Naive B cell (primary cell): ENCODE results near the gene MCTP2. TPM values are rescaled to one million over a fixed set of nuclear protein-coding genes. Genes with fewer than 3 reads are reported as not detected.
"Not testable (repeated sequence)": the region's sequence is repeated elsewhere in the genome, so short reads cannot be mapped to it uniquely, and the experiment has no call there.

Experiments used
- ATAC-seq, 2 donors: fragments of 150-1000 bp; cut with Tn5 transposase; 2 replicates each; pipeline ENCODE4 v1.10.0; 2021; ENCODE audit warnings: low read depth in 2 of 2, mild to moderate bottlenecking in 2 of 2, moderate library complexity in 2 of 2
- DNase-seq: peaks from one replicate; pipeline ENCODE4 v3.0.0; 2022
- H3K27ac Mint-ChIP-seq, 6 donors: one replicate each; pipeline ENCODE4 v1.8.0; 2020 to 2022; ENCODE audit warnings: mild to moderate bottlenecking in 6 of 6, mixed read lengths in 6 of 6, moderate library complexity in 5 of 6, inconsistent platforms in 2 of 6
- H3K27me3 Mint-ChIP-seq, 3 donors: one replicate each; pipeline ENCODE4 v1.8.0; 2021 to 2022; ENCODE audit warnings: mixed read lengths in 3 of 3, mild to moderate bottlenecking in 1 of 3
- H3K36me3 Mint-ChIP-seq, 2 donors: one replicate each; pipeline ENCODE4 v1.8.0; 2020 to 2022; ENCODE audit warnings: mixed read lengths in 2 of 2, inconsistent platforms in 1 of 2, mild to moderate bottlenecking in 1 of 2
- H3K4me1 Mint-ChIP-seq, 3 donors: one replicate each; pipeline ENCODE4 v1.8.0; 2020 to 2022; ENCODE audit warnings: mixed read lengths in 3 of 3, inconsistent platforms in 1 of 3, mild to moderate bottlenecking in 1 of 3, moderate library complexity in 1 of 3
- H3K4me3 Mint-ChIP-seq, 8 donors: one replicate each; pipeline ENCODE4 v1.8.0; 2020 to 2022; ENCODE audit warnings: mild to moderate bottlenecking in 8 of 8, mixed read lengths in 8 of 8, moderate library complexity in 8 of 8, inconsistent platforms in 2 of 8
- H3K9me3 Mint-ChIP-seq, 7 donors: one replicate each; pipeline ENCODE4 v1.8.0; 2020 to 2022; ENCODE audit warnings: mixed read lengths in 7 of 7, mild to moderate bottlenecking in 5 of 7, inconsistent platforms in 2 of 7, moderate library complexity in 1 of 7
- polyA plus RNA-seq, 6 donors: library from polyadenylated mRNA; unstranded; fragments of 300-500 nt; fragmentation: Illumina TruSeq; gene quantifications; one replicate each; pipeline ENCODE4 v1.2.3, GENCODE V29; 2021; ENCODE audit warnings: low read depth in 6 of 6

MCTP2 gene
- polyA plus RNA-seq, 6 donors from 2014 or later, result 12.7 to 30.5 (median 17.5) TPM

- peak overlapping the region in 5 of 6 donors; percentile 6 to 78 (median 63) for H3K27ac Mint-ChIP-seq
- ATAC-seq, result no peak
- H3K4me1 Mint-ChIP-seq, result peaks cover 42 to 70% (median 56%) of the 10 kb centered on the region in 3 donors
- H3K9me3 Mint-ChIP-seq, result no peaks in the 10 kb centered on the region
- H3K27me3 Mint-ChIP-seq, result no peaks in the 10 kb centered on the region
- no peak for DNase-seq
- H3K4me3 Mint-ChIP-seq, result no peak overlapping the region
- H3K36me3 Mint-ChIP-seq, result no peaks in the 10 kb centered on the region
These were observed 9.1 kb downstream of the MCTP2 start for GRCh38 chr15:94240480-94240879.

GRCh38 chr15:94242257-94242656 lies 10.9 kb downstream of the MCTP2 start:
- Mint-ChIP-seq H3K36me3 (no peaks in the 10 kb centered on the region), H3K27ac (peak overlapping the region in 2 of 6 donors; percentile 22 to 76), H3K4me1 (peaks cover 43 to 62% (median 51%) of the 10 kb centered on the region in 3 donors), H3K27me3 (no peaks in the 10 kb centered on the region), H3K4me3 (no peak overlapping the region), H3K9me3 (no peaks in the 10 kb centered on the region)
- ATAC-seq (no peak), DNase-seq (no peak)

- H3K4me1 Mint-ChIP-seq, result peaks cover 44 to 60% (median 50%) of the 10 kb centered on the region in 3 donors
- H3K9me3 Mint-ChIP-seq, H3K36me3 Mint-ChIP-seq: not testable (repeated sequence)
These were observed 11.6 kb downstream of the MCTP2 start for GRCh38 chr15:94243003-94243402.

GRCh38 chr15:94243418-94243817 lies 12.1 kb downstream of the MCTP2 start:
- Mint-ChIP-seq H3K27me3 (no peaks in the 10 kb centered on the region), H3K36me3 (no peaks in the 10 kb centered on the region), H3K9me3 (no peaks in the 10 kb centered on the region), H3K4me1 (peaks cover 47 to 60% (median 52%) of the 10 kb centered on the region in 3 donors), H3K4me3 (no peak overlapping the region), H3K27ac (no peak overlapping the region)
- ATAC-seq, result no peak
- DNase-seq, result no peak

More at GRCh38 chr15:94243003-94243402, 11.6 kb downstream of the MCTP2 start:
- DNase-seq, H3K27me3 Mint-ChIP-seq, H3K4me3 Mint-ChIP-seq, H3K27ac Mint-ChIP-seq, ATAC-seq: not testable (repeated sequence)

- no peaks in the 10 kb centered on the region for H3K36me3 Mint-ChIP-seq
- H3K4me1 Mint-ChIP-seq, result peaks cover 45 to 58% (median 52%) of the 10 kb centered on the region in 3 donors
- no peak for ATAC-seq
- no peaks in the 10 kb centered on the region for H3K9me3 Mint-ChIP-seq
- H3K27ac Mint-ChIP-seq, result peak overlapping the region in 3 of 6 donors; percentile 14 to 54 (median 49)
- no peak for DNase-seq
- no peak overlapping the region for H3K4me3 Mint-ChIP-seq
- H3K27me3 Mint-ChIP-seq, result no peaks in the 10 kb centered on the region
These were observed 14.7 kb downstream of the MCTP2 start for GRCh38 chr15:94246016-94246415.

GRCh38 chr15:94247789-94248638 lies 16.7 kb downstream of the MCTP2 start:
- no peaks in the 10 kb centered on the region for H3K27me3 Mint-ChIP-seq
- peak overlapping the region in 4 of 6 donors; percentile 12 to 52 (median 18) for H3K27ac Mint-ChIP-seq
- H3K9me3 Mint-ChIP-seq, result no peaks in the 10 kb centered on the region
- ATAC-seq (no peak), DNase-seq (no peak)
- no peaks in the 10 kb centered on the region for H3K36me3 Mint-ChIP-seq
- H3K4me3 Mint-ChIP-seq, result no peak overlapping the region
- H3K4me1 Mint-ChIP-seq, result peaks cover 50 to 59% (median 58%) of the 10 kb centered on the region in 3 donors

- Mint-ChIP-seq H3K4me3 (no peak overlapping the region), H3K4me1 (peaks cover 73 to 82% (median 81%) of the 10 kb centered on the region in 3 donors), H3K27ac (peak overlapping the region in 3 of 6 donors; percentile 44 to 83 (median 48)), H3K36me3 (no peaks in the 10 kb centered on the region), H3K27me3 (no peaks in the 10 kb centered on the region), H3K9me3 (no peaks in the 10 kb centered on the region)
- DNase-seq (no peak), ATAC-seq (no peak)
These were observed 19.4 kb downstream of the MCTP2 start for GRCh38 chr15:94250801-94251200.

GRCh38 chr15:94252223-94252766 lies 20.9 kb downstream of the MCTP2 start:
- Mint-ChIP-seq H3K4me1 (peaks cover 72 to 86% (median 83%) of the 10 kb centered on the region in 3 donors), H3K27ac (peak overlapping the region in 2 of 6 donors; percentile 44 to 81), H3K36me3 (no peaks in the 10 kb centered on the region), H3K9me3 (no peaks in the 10 kb centered on the region), H3K4me3 (no peak overlapping the region), H3K27me3 (no peaks in the 10 kb centered on the region)
- ATAC-seq (no peak), DNase-seq (no peak)

GRCh38 chr15:94252906-94253491 lies 21.6 kb downstream of the MCTP2 start:
- ATAC-seq (no peak), DNase-seq (no peak)
- Mint-ChIP-seq H3K27me3 (no peaks in the 10 kb centered on the region), H3K4me1 (peaks cover 66 to 88% (median 83%) of the 10 kb centered on the region in 3 donors), H3K4me3 (peak overlapping the region in 6 of 8 donors; percentile 17 to 57 (median 29)), H3K9me3 (no peaks in the 10 kb centered on the region), H3K36me3 (no peaks in the 10 kb centered on the region), H3K27ac (peak overlapping the region; percentile 14 to 81 (median 58))

GRCh38 chr15:94253742-94254141 lies 22.4 kb downstream of the MCTP2 start:
- peak overlapping the region in 7 of 8 donors; percentile 0 to 57 (median 17) for H3K4me3 Mint-ChIP-seq
- H3K9me3 Mint-ChIP-seq, result no peaks in the 10 kb centered on the region
- peak overlapping the region; percentile 14 to 87 (median 58) for H3K27ac Mint-ChIP-seq
- ATAC-seq (peak; percentile 59 to 63), DNase-seq (no peak)
- peaks cover 65 to 89% (median 83%) of the 10 kb centered on the region in 3 donors for H3K4me1 Mint-ChIP-seq
- no peaks in the 10 kb centered on the region for H3K36me3 Mint-ChIP-seq
- H3K27me3 Mint-ChIP-seq, result no peaks in the 10 kb centered on the region

GRCh38 chr15:94255540-94255939 lies 24.2 kb downstream of the MCTP2 start:
- peak overlapping the region in 4 of 8 donors; percentile 3 to 37 (median 27) for H3K4me3 Mint-ChIP-seq
- H3K9me3 Mint-ChIP-seq, result no peaks in the 10 kb centered on the region
- H3K36me3 Mint-ChIP-seq, result no peaks in the 10 kb centered on the region
- DNase-seq, result no peak
- H3K27ac Mint-ChIP-seq, result peak overlapping the region in 4 of 6 donors; percentile 27 to 81 (median 64)
- no peaks in the 10 kb centered on the region for H3K27me3 Mint-ChIP-seq
- peaks cover 74 to 91% (median 88%) of the 10 kb centered on the region in 3 donors for H3K4me1 Mint-ChIP-seq
- ATAC-seq, result no peak

GRCh38 chr15:94256511-94256910 lies 25.1 kb downstream of the MCTP2 start:
- no peaks in the 10 kb centered on the region for H3K27me3 Mint-ChIP-seq
- no peaks in the 10 kb centered on the region for H3K36me3 Mint-ChIP-seq
- H3K4me1 Mint-ChIP-seq, result peaks cover 75 to 92% (median 90%) of the 10 kb centered on the region in 3 donors
- no peaks in the 10 kb centered on the region for H3K9me3 Mint-ChIP-seq
- peak overlapping the region; percentile 81 to 98 (median 94) for H3K27ac Mint-ChIP-seq
- no peak for DNase-seq
- ATAC-seq, result peak in 1 of 2 donors; percentile 8
- peak overlapping the region in 7 of 8 donors; percentile 12 to 89 (median 55) for H3K4me3 Mint-ChIP-seq

GRCh38 chr15:94257776-94258175 lies 26.4 kb downstream of the MCTP2 start:
- H3K36me3 Mint-ChIP-seq, H3K9me3 Mint-ChIP-seq, H3K27me3 Mint-ChIP-seq, DNase-seq: not testable (repeated sequence)
- ATAC-seq, result peak; percentile 9 to 18
- Mint-ChIP-seq H3K27ac (peak overlapping the region; percentile 81 to 98 (median 94)), H3K4me1 (peaks cover 66 to 89% (median 79%) of the 10 kb centered on the region in 3 donors), H3K4me3 (peak overlapping the region; percentile 44 to 89 (median 65))
